ENCODE results near the gene NAT16. TPM values are rescaled to one million over a fixed set of nuclear protein-coding genes. Genes with fewer than 3 reads are reported as not detected.

NAT16 gene
- total RNA-seq, 1 donor from 2014 or later, result not detected

DNA sequence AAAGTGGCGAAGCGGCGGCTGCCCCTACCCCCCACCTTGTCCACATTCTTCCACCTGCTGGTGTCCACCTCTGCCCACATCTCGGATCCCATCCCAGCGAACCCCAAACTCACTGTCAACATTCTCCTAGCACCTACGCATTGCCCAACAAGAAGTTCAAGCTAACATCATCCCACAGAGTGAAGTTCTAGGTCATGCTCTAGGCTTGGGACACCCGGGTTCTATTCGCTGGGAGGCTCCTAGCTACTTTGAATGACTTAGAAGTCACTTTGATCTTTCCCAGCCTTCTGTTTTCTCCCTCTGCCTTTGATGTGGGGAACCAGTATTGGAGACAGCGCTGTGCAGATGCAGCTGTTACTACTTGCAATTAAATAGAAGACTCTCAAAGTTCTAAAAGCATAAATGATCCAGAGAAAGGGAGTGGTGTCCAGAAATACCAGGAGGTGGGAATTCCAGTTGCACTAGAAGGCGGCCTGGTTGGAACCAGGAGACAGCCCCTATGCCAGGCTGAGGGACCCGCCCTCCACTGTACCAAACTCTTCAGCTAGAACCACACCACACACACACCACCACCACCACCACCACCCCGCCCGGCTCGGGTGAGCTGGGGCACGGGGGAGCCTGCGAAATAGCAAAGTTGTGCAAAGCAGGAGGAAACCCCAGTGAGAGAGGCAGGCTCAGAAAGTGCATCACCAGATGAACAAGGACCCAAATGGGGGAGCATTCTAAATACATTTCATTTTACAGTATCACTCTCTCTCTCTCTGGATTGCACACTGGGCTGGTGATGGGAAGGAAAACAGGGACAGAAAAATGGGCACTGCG is 9.3 kb downstream of the NAT16 start:
- DNase-seq (ENCODE audit: low spot score), result no peak
- no peak overlapping the region for H3K27ac Mint-ChIP-seq (ENCODE audit: unreplicated experiment)
- peaks cover 44% of the 10 kb centered on the region for H3K4me1 Mint-ChIP-seq (ENCODE audit: low read depth)
- no peaks in the 10 kb centered on the region for H3K9me3 Mint-ChIP-seq (ENCODE audit: low read depth)
- no peak overlapping the region for H3K4me3 Mint-ChIP-seq (ENCODE audit: unreplicated experiment)
- no peaks in the 10 kb centered on the region for H3K36me3 Mint-ChIP-seq (ENCODE audit: low read depth)
- no peak for TF ChIP-seq CTCF (IDR thresholded peaks at IDR 0.05)
- peaks cover 78% of the 10 kb centered on the region for H3K27me3 Mint-ChIP-seq (ENCODE audit: low read depth)

DNA sequence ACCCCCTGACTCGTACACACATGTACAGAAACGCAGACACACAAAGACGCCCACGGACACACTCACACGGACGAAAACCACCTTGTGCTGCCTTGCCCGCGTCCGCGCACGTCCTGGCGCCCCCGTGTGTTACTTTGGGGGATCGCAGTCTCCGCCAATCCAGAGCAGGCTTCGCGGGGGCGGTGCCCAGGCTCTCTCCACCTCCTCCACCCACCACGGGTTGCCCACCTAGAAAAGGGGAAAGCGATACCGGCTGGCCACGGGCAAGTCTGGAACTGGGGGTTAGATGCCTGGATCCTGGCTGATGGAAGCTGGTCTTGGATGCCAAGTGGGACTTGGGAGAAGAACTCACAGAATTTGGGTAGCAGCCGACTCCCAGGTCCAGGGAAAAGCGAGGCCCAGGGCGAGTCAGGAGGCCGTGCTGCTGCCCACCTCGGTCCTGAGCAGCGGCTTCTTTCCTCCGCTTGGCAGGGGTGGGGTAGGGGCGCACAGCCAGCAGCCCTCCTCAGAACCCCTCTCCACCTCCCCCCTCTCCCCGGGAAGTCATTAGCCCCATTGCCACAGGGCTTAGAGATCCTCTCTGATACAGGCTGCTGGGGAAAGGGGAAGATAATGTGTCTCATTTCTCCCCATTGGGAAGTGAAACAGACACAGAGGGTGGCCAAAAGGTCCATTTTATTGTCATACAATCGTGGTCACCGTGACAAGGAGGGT is 10.1 kb downstream of the NAT16 start:
- H3K27ac Mint-ChIP-seq (ENCODE audit: unreplicated experiment), result no peak overlapping the region
- no peaks in the 10 kb centered on the region for H3K9me3 Mint-ChIP-seq (ENCODE audit: low read depth)
- H3K4me1 Mint-ChIP-seq (ENCODE audit: low read depth), result peaks cover 52% of the 10 kb centered on the region
- DNase-seq (ENCODE audit: low spot score), result no peak
- H3K36me3 Mint-ChIP-seq (ENCODE audit: low read depth), result peaks cover 2% of the 10 kb centered on the region
- H3K27me3 Mint-ChIP-seq (ENCODE audit: low read depth), result peaks cover 73% of the 10 kb centered on the region
- TF ChIP-seq CTCF (IDR thresholded peaks at IDR 0.05), result peak; percentile 88
- H3K4me3 Mint-ChIP-seq (ENCODE audit: unreplicated experiment), result peak overlapping the region; percentile 15

GRCh38 chr7:101169110-101169837 is 10.8 kb downstream of the NAT16 start:
- Mint-ChIP-seq H3K36me3 (ENCODE audit: low read depth) (peaks cover 2% of the 10 kb centered on the region), H3K9me3 (ENCODE audit: low read depth) (no peaks in the 10 kb centered on the region), H3K4me3 (ENCODE audit: unreplicated experiment) (peak overlapping the region; percentile 15), H3K4me1 (ENCODE audit: low read depth) (peaks cover 58% of the 10 kb centered on the region), H3K27ac (ENCODE audit: unreplicated experiment) (no peak overlapping the region), H3K27me3 (ENCODE audit: low read depth) (peaks cover 68% of the 10 kb centered on the region)
- DNase-seq (ENCODE audit: low spot score), result no peak
- TF ChIP-seq CTCF (IDR thresholded peaks at IDR 0.05), result no peak

- peaks cover 2% of the 10 kb centered on the region for H3K36me3 Mint-ChIP-seq (ENCODE audit: low read depth)
- peaks cover 57% of the 10 kb centered on the region for H3K4me1 Mint-ChIP-seq (ENCODE audit: low read depth)
- no peak for DNase-seq (ENCODE audit: low spot score)
- H3K27me3 Mint-ChIP-seq (ENCODE audit: low read depth), result peaks cover 63% of the 10 kb centered on the region
- no peak for TF ChIP-seq CTCF (IDR thresholded peaks at IDR 0.05)
- H3K4me3 Mint-ChIP-seq (ENCODE audit: unreplicated experiment), result no peak overlapping the region
- no peaks in the 10 kb centered on the region for H3K9me3 Mint-ChIP-seq (ENCODE audit: low read depth)
- no peak overlapping the region for H3K27ac Mint-ChIP-seq (ENCODE audit: unreplicated experiment)
These were observed 11.6 kb downstream of the NAT16 start for GRCh38 chr7:101168412-101169049.
